Trophoblast cell (in vitro differentiated cells and primary cell): ENCODE measurements around the gene DAZAP1. TPM values are rescaled to one million over a fixed set of nuclear protein-coding genes. Genes with fewer than 3 reads are reported as not detected.

ENCODE experiments used
- DNase-seq, 2 donors: peaks; one replicate each; pipeline ENCODE4 v3.0.0-alpha.2; 2016
- H2AFZ ChIP-seq: 2 replicates; pipeline ENCODE4 v1.6.1; 2013; ENCODE audit warnings: low read length, moderate library complexity, mild to moderate bottlenecking; ENCODE audit not compliant: insufficient read depth, poor library complexity
- H2AK5ac ChIP-seq: 2 replicates; pipeline ENCODE4 v1.6.1; 2013; ENCODE audit warnings: mild to moderate bottlenecking, low read length
- H2BK120ac ChIP-seq: 2 replicates; pipeline ENCODE4 v1.6.1; 2013; ENCODE audit warnings: low read length, mild to moderate bottlenecking, moderate library complexity; ENCODE audit not compliant: insufficient read depth, poor library complexity
- H2BK12ac ChIP-seq: 2 replicates; pipeline ENCODE4 v1.6.1; 2013; ENCODE audit warnings: mild to moderate bottlenecking, low read length, moderate library complexity
- H2BK5ac ChIP-seq: 2 replicates; pipeline ENCODE4 v1.6.1; 2013; ENCODE audit warnings: low read length, low read depth, moderate library complexity, mild to moderate bottlenecking; ENCODE audit not compliant: poor library complexity
- H3K14ac ChIP-seq: 2 replicates; pipeline ENCODE4 v1.6.1; 2013; ENCODE audit warnings: mild to moderate bottlenecking, low read length
- H3K18ac ChIP-seq: 2 replicates; pipeline ENCODE4 v1.6.1; 2013; ENCODE audit warnings: mild to moderate bottlenecking, low read length
- H3K23ac ChIP-seq: 2 replicates; pipeline ENCODE4 v1.6.1; 2013; ENCODE audit warnings: low read length
- H3K27ac ChIP-seq: 2 replicates; pipeline ENCODE4 v1.5.1; 2013; ENCODE audit warnings: low read depth, mild to moderate bottlenecking, inconsistent platforms, low read length, moderate library complexity
- H3K27me3 ChIP-seq: 2 replicates; pipeline ENCODE4 v1.6.1; 2013; ENCODE audit warnings: inconsistent platforms, mild to moderate bottlenecking, low read length, moderate library complexity; ENCODE audit not compliant: insufficient read depth
- H3K36me3 ChIP-seq, 2 experiments: 1 replicate in 1 of 2; 2 replicates in 1 of 2; pipeline ENCODE4 v1.6.1; 2013; ENCODE audit warnings: low read length in 2 of 2, mild to moderate bottlenecking in 2 of 2, moderate library complexity in 1 of 2; ENCODE audit not compliant: insufficient read depth in 2 of 2, control insufficient read depth in 1 of 2
- H3K4ac ChIP-seq: 2 replicates; pipeline ENCODE4 v1.6.1; 2013; ENCODE audit warnings: low read depth, mild to moderate bottlenecking, low read length, moderate library complexity
- H3K4me1 ChIP-seq, 2 experiments: 1 replicate in 1 of 2; 2 replicates in 1 of 2; pipeline ENCODE4 v1.6.1; 2013; ENCODE audit warnings: low read length in 2 of 2, mild to moderate bottlenecking in 2 of 2, moderate library complexity in 1 of 2; ENCODE audit not compliant: insufficient read depth in 2 of 2, control insufficient read depth in 1 of 2
- H3K4me2 ChIP-seq: 2 replicates; pipeline ENCODE4 v1.6.1; 2013; ENCODE audit warnings: inconsistent platforms, mild to moderate bottlenecking, low read length, moderate library complexity
- H3K4me3 ChIP-seq: 2 replicates; pipeline ENCODE4 v1.5.1; 2013; ENCODE audit warnings: mild to moderate bottlenecking, low read depth, low read length, inconsistent platforms
- H3K79me1 ChIP-seq: one replicate; pipeline ENCODE4 v1.6.1; 2013; ENCODE audit warnings: low read length
- H3K79me2 ChIP-seq: 2 replicates; pipeline ENCODE4 v1.6.1; 2013; ENCODE audit warnings: low read length, mild to moderate bottlenecking; ENCODE audit not compliant: control insufficient read depth, insufficient read depth, poor library complexity
- H3K9ac ChIP-seq: 2 replicates; pipeline ENCODE4 v1.6.1; 2013; ENCODE audit warnings: mild to moderate bottlenecking, low read length
- H3K9me3 ChIP-seq: 2 replicates; pipeline ENCODE4 v1.6.1; 2013; ENCODE audit warnings: low read depth, mild to moderate bottlenecking, control low read depth, inconsistent platforms, low read length; ENCODE audit not compliant: insufficient read depth
- H4K12ac ChIP-seq: 2 replicates; pipeline ENCODE4 v1.6.1; 2013; ENCODE audit warnings: low read depth, mild to moderate bottlenecking, low read length, moderate library complexity
- H4K8ac ChIP-seq: 2 replicates; pipeline ENCODE4 v1.6.1; 2013; ENCODE audit warnings: low read depth, mild to moderate bottlenecking, low read length, moderate library complexity
- H4K91ac ChIP-seq: one replicate; pipeline ENCODE4 v1.6.1; 2013; ENCODE audit warnings: low read depth, mild to moderate bottlenecking, low read length, moderate library complexity
- WGBS: extraction: QIAGEN DNeasy Blood & Tissue Kit; methylation state at CpG from one replicate; pipeline ENCODE4 v1.1.7; 2013; ENCODE audit warnings: missing lambda C conversion rate; ENCODE audit not compliant: insufficient read length, insufficient coverage; ENCODE audit errors: extremely low coverage; 5-methylcytosine and 5-hydroxymethylcytosine counted together
- polyA plus RNA-seq: library from polyadenylated mRNA; stranded (reverse); fragments of 200-250 nt; gene quantifications from 2 replicates; pipeline ENCODE4 v1.2.3, GENCODE V29; 2013

The DAZAP1 gene
- polyA plus RNA-seq: 126 and 130 TPM in 2 replicates

DNA sequence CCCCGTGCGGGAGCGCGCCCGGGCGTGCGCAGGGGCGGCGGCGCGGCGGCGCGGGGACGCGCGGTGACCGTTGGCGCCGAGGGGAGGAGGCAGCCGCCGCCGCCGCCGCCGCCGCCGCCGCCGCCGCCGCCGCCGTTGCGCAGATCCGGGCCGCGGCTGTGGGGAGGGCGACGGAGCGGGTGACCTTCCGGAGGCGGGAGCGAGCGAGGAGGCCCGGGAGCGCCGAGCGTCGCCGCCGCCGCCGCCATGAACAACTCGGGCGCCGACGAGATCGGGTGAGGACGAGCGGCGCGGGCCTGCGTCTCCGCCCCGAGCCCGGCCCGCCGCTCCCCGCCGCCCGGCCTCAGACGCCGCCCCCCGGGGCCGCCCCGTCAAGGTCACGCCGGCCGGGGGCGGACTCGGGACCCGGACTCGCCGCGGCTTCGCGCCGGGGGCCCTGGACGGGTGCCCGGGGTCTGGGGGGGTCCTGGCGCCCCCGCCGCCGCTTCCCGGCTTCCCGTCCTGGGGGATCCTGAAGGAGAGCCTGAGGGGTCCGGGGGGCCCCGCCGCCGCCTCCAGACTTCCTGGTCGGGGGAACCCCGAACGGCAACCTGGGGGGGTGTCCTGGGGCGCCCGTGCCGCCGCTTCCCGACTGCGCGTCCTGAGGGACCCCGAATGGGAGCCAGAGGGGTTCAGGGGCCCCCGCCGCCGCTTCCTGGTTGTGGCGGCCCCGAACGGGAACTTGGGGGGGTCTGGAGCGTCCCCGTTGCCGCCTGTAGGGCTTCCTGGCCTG, at the start of gene DAZAP1:
Gene DAZAP1 (plus strand): TSS at position 59 of the 772 bp plus-strand sequence. CDS start 188 bp downstream, at position 247.
- Histone ChIP-seq H4K8ac (peak within 1 kb of the TSS; percentile 94), H3K27ac (peak within 1 kb of the TSS; percentile 83), H3K4me3 (peak within 1 kb of the TSS; percentile 87), H3K36me3 (peaks cover 29 to 30% of the 10 kb centered on the region in 2 experiments), H2BK120ac (peak within 1 kb of the TSS; percentile 85), H3K9ac (peak within 1 kb of the TSS; percentile 95), H3K27me3 (no peaks in the 10 kb centered on the region), H2AK5ac (peak within 1 kb of the TSS; percentile 98), H3K9me3 (peaks cover 2% of the 10 kb centered on the region), H2BK12ac (no peak within 1 kb of the TSS), H3K4me2 (peak within 1 kb of the TSS; percentile 94), H3K14ac (peak within 1 kb of the TSS; percentile 96), H3K79me1 (peaks cover 18% of the 10 kb centered on the region), H2AFZ (peak within 1 kb of the TSS; percentile 90), H4K91ac (peak within 1 kb of the TSS; percentile 98), H3K79me2 (peaks cover 55% of the 10 kb centered on the region), H3K4ac (peak within 1 kb of the TSS; percentile 96), H3K4me1 (peaks cover 28 to 30% of the 10 kb centered on the region in 2 experiments), H3K23ac (no peak within 1 kb of the TSS), H3K18ac (peak within 1 kb of the TSS; percentile 90), H2BK5ac (peak within 1 kb of the TSS; percentile 96), H4K12ac (peak within 1 kb of the TSS; percentile 90)
- WGBS: no CpG with 5 or more reads among the region's 121 CpGs
- DNase-seq: peak in 1 of 2 donors; percentile 55

DNA sequence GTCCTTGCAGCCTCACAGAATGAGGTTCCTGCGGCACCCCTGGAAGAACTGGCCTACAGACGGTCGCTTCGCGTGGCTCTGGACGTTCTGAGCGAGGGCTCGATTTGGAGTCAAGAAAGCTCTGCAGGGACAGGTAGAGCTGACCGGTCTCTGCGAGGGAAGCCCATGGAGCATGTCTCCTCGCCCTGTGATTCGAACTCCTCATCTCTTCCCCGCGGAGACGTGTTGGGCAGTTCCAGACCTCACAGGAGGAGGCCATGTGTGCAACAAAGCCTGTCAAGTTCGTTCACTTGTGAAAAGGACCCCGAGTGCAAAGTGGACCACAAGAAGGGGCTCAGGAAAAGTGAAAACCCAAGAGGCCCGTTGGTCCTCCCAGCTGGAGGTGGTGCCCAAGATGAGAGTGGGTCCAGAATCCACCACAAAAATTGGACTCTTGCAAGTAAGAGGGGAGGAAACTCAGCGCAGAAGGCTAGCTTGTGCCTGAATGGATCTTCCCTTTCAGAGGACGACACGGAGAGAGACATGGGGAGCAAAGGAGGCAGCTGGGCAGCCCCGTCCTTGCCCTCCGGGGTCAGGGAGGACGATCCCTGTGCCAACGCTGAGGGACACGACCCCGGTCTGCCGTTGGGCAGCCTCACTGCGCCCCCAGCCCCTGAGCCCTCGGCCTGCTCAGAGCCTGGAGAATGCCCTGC, 47.1 kb upstream of the DAZAP1 start:
- Histone ChIP-seq H3K4me2 (no peak overlapping the region), H3K9me3 (peaks cover 5% of the 10 kb centered on the region)

GRCh38 chr19:1360818-1361461, 46.4 kb upstream of the DAZAP1 start:
- Histone ChIP-seq H2BK120ac (no peak overlapping the region), H4K91ac (no peak overlapping the region), H2BK5ac (no peak overlapping the region), H2BK12ac (no peak overlapping the region), H4K8ac (no peak overlapping the region), H3K9me3 (peaks cover 5% of the 10 kb centered on the region), H3K36me3 (peaks cover 60 to 66% of the 10 kb centered on the region in 2 experiments), H3K27ac (no peak overlapping the region), H3K4me2 (no peak overlapping the region), H3K4me1 (peaks cover 0 to 2% of the 10 kb centered on the region in 2 experiments), H3K79me1 (no peaks in the 10 kb centered on the region), H3K27me3 (no peaks in the 10 kb centered on the region), H3K79me2 (peaks cover 2% of the 10 kb centered on the region), H3K23ac (no peak overlapping the region), H3K4me3 (no peak overlapping the region), H3K4ac (no peak overlapping the region), H3K18ac (no peak overlapping the region), H3K14ac (no peak overlapping the region), H2AK5ac (no peak overlapping the region), H2AFZ (no peak overlapping the region), H3K9ac (no peak overlapping the region), H4K12ac (no peak overlapping the region)
- no peak for DNase-seq
- WGBS: no CpG with 5 or more reads among the region's 31 CpGs

More for the DNA sequence above, 47.1 kb upstream of the DAZAP1 start:
- no peak overlapping the region for H3K4me3 ChIP-seq
- no peak overlapping the region for H2AFZ ChIP-seq
- no peak overlapping the region for H2AK5ac ChIP-seq
- no peak overlapping the region for H2BK12ac ChIP-seq
- peaks cover 53 to 59% of the 10 kb centered on the region in 2 experiments for H3K36me3 ChIP-seq
- H3K4ac ChIP-seq: no peak overlapping the region
- H2BK120ac ChIP-seq: no peak overlapping the region
- no peak for DNase-seq
- H4K91ac ChIP-seq: no peak overlapping the region
- peaks cover under 1% of the 10 kb centered on the region for H3K79me1 ChIP-seq
- H3K27me3 ChIP-seq: no peaks in the 10 kb centered on the region
- no peak overlapping the region for H4K8ac ChIP-seq
- H4K12ac ChIP-seq: no peak overlapping the region
- H2BK5ac ChIP-seq: no peak overlapping the region
- no peak overlapping the region for H3K27ac ChIP-seq
- H3K18ac ChIP-seq: no peak overlapping the region
- H3K14ac ChIP-seq: no peak overlapping the region
- peaks cover 2 to 3% of the 10 kb centered on the region in 2 experiments for H3K4me1 ChIP-seq
- H3K79me2 ChIP-seq: peaks cover 5% of the 10 kb centered on the region
- no peak overlapping the region for H3K9ac ChIP-seq
- H3K23ac ChIP-seq: no peak overlapping the region
- WGBS: no CpG with 5 or more reads among the region's 30 CpGs

DNA sequence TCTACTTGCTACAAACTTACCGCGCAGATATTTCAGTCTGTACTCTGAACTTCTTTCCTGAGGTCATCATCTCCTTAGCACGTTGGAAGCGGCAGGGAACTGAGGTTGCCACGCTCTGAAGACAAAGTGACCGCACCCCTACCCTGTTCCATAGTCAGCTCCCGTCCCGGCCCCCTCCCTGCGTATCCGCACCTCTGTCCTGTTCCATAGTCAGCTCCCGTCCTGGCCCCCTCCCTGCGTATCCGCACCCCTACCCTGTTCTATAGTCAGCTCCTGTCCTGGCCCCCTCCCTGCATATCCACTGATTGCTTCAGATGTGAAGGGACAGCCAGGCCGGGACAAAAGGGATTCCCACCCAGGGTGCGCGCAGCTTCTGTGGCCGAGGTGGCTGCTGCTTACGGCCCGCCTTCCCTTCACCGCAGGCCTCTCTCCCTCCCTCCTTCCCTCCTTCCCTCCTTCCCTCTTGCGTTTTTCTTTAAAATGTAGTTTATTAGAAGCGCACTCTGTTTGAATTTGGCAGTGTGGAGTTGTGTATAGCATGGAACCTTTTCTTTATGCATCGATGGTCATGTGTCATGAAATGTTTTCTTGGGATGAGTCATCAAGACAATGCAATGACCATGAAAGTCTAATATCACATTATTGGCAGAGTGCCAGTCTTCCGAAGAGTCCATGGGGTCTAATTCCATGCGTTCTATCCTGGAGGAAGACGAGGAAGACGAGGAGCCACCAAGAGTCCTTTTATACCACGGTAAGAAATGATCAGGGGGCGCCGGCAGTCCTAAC, 45.6 kb upstream of the DAZAP1 start:
- no peak overlapping the region for H3K4me2 ChIP-seq
- WGBS: no CpG with 5 or more reads among the region's 30 CpGs
- DNase-seq: no peak
- H3K4ac ChIP-seq: no peak overlapping the region
- H3K36me3 ChIP-seq: peaks cover 67 to 73% of the 10 kb centered on the region in 2 experiments
- no peak overlapping the region for H4K91ac ChIP-seq
- H3K4me3 ChIP-seq: no peak overlapping the region
- H3K27ac ChIP-seq: no peak overlapping the region
- H4K8ac ChIP-seq: no peak overlapping the region
- no peak overlapping the region for H3K9ac ChIP-seq
- no peak overlapping the region for H3K14ac ChIP-seq
- H2AFZ ChIP-seq: no peak overlapping the region
- no peaks in the 10 kb centered on the region for H3K79me1 ChIP-seq
- no peak overlapping the region for H3K18ac ChIP-seq
- H3K9me3 ChIP-seq: peaks cover 5% of the 10 kb centered on the region
- H3K4me1 ChIP-seq: peaks cover 0 to 2% of the 10 kb centered on the region in 2 experiments
- H3K27me3 ChIP-seq: no peaks in the 10 kb centered on the region
- H4K12ac ChIP-seq: no peak overlapping the region
- H2AK5ac ChIP-seq: no peak overlapping the region
- no peak overlapping the region for H3K23ac ChIP-seq
- H3K79me2 ChIP-seq: peaks cover 2% of the 10 kb centered on the region
- no peak overlapping the region for H2BK12ac ChIP-seq
- no peak overlapping the region for H2BK120ac ChIP-seq
- no peak overlapping the region for H2BK5ac ChIP-seq
